Progenitor cell of endocrine pancreas (in vitro differentiated cells): ENCODE data around the gene CTNNA1. TPM values are rescaled to one million over a fixed set of nuclear protein-coding genes. Genes with fewer than 3 reads are reported as not detected.

Experiments
- DNase-seq: peaks from one replicate; pipeline ENCODE4 v3.0.0; 2021; ENCODE audit warnings: low spot score; ENCODE audit not compliant: unreplicated experiment
- H3K27ac Mint-ChIP-seq: 2 replicates; pipeline ENCODE4 v1.8.0; 2021; ENCODE audit warnings: mild to moderate bottlenecking, moderate library complexity, mixed read lengths
- H3K27me3 Mint-ChIP-seq: 2 replicates; pipeline ENCODE4 v1.8.0; 2021; ENCODE audit warnings: mixed read lengths
- H3K36me3 Mint-ChIP-seq: 2 replicates; pipeline ENCODE4 v1.8.0; 2022; ENCODE audit warnings: mixed read lengths; ENCODE audit not compliant: insufficient read depth
- H3K4me1 Mint-ChIP-seq: 2 replicates; pipeline ENCODE4 v1.8.0; 2021; ENCODE audit warnings: low read depth, mixed read lengths
- H3K4me3 Mint-ChIP-seq: 2 replicates; pipeline ENCODE4 v1.8.0; 2021; ENCODE audit warnings: low read depth, mild to moderate bottlenecking, moderate library complexity, mixed read lengths
- H3K9me3 Mint-ChIP-seq: 2 replicates; pipeline ENCODE4 v1.8.0; 2021; ENCODE audit warnings: low read depth, mixed read lengths
- total RNA-seq: library from RNA; stranded (reverse); gene quantifications from 2 replicates; pipeline ENCODE4 v1.2.1, GENCODE V29; 2021
- TF ChIP-seq, protein P1 (sequence below): fragments of 200-600 bp; sonication (generic); IDR thresholded peaks from one replicate; pipeline ENCODE4 v1.5.0; 2021; ENCODE audit warnings: antibody characterized with exemption, mild to moderate bottlenecking; ENCODE audit not compliant: unreplicated experiment

CTNNA1 gene
- total RNA-seq, 1 donor from 2014 or later: 394 TPM

DNA sequence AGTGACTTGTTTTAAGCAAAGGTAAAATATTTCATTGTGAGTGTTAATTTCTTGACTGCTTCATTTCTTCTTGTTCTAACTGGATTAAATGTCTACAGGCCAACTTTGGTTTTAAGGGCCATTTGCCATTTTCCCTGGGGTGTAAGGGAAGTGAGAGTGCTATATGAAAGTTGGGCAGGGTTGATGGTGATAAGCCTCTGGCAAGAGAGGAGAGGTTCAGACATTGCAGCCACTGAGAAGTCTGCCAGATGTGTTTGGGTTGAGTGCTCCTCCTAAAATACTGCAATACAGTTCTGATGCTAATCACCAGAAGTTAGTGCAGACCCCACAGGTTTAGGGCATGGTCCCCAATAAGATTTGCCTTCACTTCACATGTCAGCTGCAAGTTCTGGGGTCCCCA, 136.8 kb downstream of the CTNNA1 start:
- Mint-ChIP-seq H3K4me1 (peaks cover 9% of the 10 kb centered on the region), H3K36me3 (peaks cover 48% of the 10 kb centered on the region), H3K27ac (no peak overlapping the region), H3K27me3 (no peaks in the 10 kb centered on the region), H3K9me3 (peaks cover 6% of the 10 kb centered on the region), H3K4me3 (no peak overlapping the region)
- DNase-seq: no peak
- TF ChIP-seq, protein P1, sequence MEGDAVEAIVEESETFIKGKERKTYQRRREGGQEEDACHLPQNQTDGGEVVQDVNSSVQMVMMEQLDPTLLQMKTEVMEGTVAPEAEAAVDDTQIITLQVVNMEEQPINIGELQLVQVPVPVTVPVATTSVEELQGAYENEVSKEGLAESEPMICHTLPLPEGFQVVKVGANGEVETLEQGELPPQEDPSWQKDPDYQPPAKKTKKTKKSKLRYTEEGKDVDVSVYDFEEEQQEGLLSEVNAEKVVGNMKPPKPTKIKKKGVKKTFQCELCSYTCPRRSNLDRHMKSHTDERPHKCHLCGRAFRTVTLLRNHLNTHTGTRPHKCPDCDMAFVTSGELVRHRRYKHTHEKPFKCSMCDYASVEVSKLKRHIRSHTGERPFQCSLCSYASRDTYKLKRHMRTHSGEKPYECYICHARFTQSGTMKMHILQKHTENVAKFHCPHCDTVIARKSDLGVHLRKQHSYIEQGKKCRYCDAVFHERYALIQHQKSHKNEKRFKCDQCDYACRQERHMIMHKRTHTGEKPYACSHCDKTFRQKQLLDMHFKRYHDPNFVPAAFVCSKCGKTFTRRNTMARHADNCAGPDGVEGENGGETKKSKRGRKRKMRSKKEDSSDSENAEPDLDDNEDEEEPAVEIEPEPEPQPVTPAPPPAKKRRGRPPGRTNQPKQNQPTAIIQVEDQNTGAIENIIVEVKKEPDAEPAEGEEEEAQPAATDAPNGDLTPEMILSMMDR: no peak

DNA sequence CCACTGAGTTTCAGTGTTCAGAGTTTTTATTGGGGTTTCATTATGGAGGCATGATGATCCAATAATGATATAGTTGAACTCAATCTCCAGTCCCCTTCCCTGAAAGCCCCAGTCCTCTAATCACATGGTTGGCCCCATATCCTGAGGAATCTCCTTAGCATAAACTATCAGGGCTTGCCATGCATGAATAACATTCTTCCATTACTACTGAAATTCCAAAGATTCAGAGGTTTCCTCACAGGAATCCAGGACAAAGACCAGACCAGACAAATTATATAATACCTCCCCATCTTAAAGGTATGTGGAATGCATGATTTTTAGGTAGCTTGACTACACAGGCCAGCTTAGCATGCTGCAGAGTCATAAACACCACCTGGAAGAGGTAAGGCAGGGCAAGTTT, 137.4 kb downstream of the CTNNA1 start:
- peaks cover 6% of the 10 kb centered on the region for H3K9me3 Mint-ChIP-seq
- H3K36me3 Mint-ChIP-seq: peaks cover 45% of the 10 kb centered on the region
- no peak for DNase-seq
- peaks cover 6% of the 10 kb centered on the region for H3K4me1 Mint-ChIP-seq
- H3K27me3 Mint-ChIP-seq: no peaks in the 10 kb centered on the region
- H3K4me3 Mint-ChIP-seq: no peak overlapping the region
- TF ChIP-seq, protein P1: no peak
- no peak overlapping the region for H3K27ac Mint-ChIP-seq

- DNase-seq: no peak
- Mint-ChIP-seq H3K4me3 (no peak overlapping the region), H3K36me3 (peaks cover 32% of the 10 kb centered on the region), H3K27ac (no peak overlapping the region), H3K4me1 (peaks cover 6% of the 10 kb centered on the region), H3K9me3 (peaks cover 3% of the 10 kb centered on the region), H3K27me3 (no peaks in the 10 kb centered on the region)
- TF ChIP-seq, protein P1: no peak
These were observed 142.7 kb downstream of the CTNNA1 start for GRCh38 chr5:138895918-138896317.

DNA sequence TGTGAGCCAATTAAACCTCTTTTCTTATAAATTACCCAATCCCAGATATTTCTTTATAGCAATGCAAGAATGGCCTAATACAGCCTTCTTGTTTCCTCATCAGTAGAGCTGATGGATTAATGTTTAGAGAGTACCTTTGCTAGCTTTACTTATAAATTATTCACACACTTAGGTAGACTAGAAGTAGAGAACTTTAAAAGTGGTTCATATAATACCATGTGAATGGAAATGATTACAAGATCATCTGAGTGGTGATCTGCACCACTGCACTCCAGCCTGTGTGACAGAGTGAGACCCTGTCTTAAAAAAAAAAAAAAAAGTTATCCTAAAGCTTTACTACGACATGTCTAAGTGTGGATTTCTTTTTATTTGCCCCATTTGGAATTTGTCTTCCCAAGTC, 145.1 kb downstream of the CTNNA1 start:
- H3K4me1 Mint-ChIP-seq: peaks cover 1% of the 10 kb centered on the region
- no peaks in the 10 kb centered on the region for H3K27me3 Mint-ChIP-seq
- TF ChIP-seq, protein P1: no peak
- H3K36me3 Mint-ChIP-seq: peaks cover 41% of the 10 kb centered on the region
- DNase-seq: no peak
- peaks cover 3% of the 10 kb centered on the region for H3K9me3 Mint-ChIP-seq
- no peak overlapping the region for H3K4me3 Mint-ChIP-seq
- H3K27ac Mint-ChIP-seq: no peak overlapping the region

DNA sequence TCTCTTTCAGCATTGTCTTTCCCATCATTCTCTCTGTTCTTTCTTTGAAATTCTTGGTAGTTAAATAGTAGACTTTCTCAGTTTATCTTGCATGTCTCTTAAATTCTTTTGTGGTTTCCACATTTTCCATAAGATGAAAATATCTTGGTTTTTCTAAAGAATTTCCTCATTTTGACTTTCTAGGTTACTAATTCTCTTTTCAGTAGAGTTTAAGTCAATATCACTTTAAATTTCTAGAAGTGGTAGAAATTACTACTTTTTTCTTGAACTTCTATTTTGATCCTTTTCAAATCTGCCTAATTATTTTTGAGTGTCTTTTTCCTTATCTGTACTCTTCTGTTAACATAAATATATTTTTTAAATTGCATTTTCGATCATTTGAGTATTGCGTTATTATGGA, 145.5 kb downstream of the CTNNA1 start:
- TF ChIP-seq, protein P1: no peak
- no peak overlapping the region for H3K4me3 Mint-ChIP-seq
- no peaks in the 10 kb centered on the region for H3K27me3 Mint-ChIP-seq
- peaks cover 1% of the 10 kb centered on the region for H3K4me1 Mint-ChIP-seq
- H3K36me3 Mint-ChIP-seq: peaks cover 44% of the 10 kb centered on the region
- DNase-seq: no peak
- peaks cover 3% of the 10 kb centered on the region for H3K9me3 Mint-ChIP-seq
- no peak overlapping the region for H3K27ac Mint-ChIP-seq
